ENCODE measurements around the gene THOC5.
A peak's percentile ranks its signal among the peaks of the same experiment; 100 is the strongest.
"Not testable (repeated sequence)": the region's sequence is repeated elsewhere in the genome, so short reads cannot be mapped to it uniquely, and the experiment has no call there.

THOC5 gene

DNA sequence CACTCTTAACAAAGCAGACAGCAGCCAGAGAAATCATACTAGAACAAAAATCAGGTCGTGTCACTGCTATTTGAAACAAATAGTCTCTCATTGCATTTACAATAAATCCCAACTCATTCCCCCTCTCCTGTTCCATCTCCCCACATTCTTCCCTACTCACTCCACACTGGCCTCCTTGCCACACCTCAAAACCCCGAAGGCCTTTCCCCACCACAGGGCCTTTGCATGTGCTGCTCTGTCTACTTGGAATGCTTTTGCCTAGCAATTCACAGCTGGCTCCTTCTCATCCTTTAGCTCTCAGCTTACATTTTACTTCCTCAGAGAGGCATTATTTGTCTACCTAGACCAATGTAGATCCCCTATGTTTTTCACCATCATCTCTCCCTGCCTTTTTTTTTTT lies 6.3 kb upstream of the THOC5 start:
- no peak for DNase-seq

DNA sequence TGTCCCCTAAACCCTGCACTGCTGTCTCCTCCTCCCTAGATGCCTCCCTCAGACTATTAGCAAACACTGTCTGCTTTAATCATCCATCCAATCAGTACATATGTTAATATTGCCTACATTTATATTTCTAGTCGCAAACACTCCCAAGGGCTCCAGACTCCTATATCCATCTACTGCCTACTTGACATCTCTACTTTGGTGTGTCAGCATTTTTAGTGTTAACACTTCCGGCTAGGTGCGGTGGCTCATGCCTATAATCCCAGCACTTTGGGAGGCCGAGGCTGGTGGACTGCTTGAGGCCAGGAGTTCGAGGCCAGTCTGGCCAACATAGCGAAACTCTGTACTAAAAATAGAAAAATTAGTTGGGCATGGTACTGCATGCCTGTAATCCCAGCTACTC lies 5.5 kb upstream of the THOC5 start:
- DNase-seq = no peak

DNA sequence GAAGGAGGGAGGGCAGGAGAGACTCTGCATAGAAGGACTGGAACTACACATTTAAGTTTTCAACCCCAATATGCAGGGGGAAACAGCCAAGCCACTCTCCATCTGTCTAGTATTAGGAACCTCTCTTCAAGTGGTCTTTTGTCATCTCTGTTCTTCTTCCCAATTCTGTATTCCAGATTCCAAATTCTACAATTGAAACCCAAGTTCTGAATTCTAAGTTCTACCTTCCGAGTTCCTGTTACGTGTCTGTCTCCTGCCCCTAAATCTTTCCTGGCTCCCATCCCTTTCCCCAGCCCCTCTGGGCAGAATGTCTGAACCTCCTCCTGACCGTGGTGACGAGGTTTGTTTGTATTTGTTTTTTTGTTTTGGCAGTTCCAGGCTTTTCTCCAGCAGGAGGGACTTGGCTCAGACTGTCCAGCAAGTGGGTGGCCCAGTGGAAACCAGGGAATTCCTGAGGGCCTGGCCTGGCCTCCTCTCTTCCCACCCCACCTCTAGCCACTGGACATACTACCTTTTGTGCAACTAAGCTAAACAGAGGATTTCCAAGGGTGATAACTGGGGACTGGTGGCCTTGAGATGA lies 1.6 kb upstream of the THOC5 start:
- no peak for DNase-seq

GRCh38 chr22:29552357-29552756 lies 1.2 kb downstream of the THOC5 start:
- DNase-seq = not testable (repeated sequence)

DNA sequence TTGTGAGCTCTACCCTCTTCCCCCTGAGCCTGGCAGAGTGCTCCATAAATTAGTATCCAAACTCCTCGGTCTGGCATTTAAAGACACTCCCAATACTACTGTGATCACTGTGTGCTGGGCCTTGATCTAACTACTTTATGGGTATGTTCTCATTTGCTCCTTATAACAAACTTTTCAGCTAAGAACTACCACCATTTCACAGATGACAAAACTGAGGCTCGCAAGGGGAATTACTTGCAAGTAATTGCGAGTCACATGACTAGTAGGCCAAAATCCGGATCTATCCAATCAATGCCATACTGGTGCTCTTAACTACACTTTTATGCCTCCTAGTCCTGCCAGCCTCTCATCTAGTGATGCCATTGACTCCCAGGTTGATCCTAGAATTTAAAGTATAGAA lies 3.6 kb downstream of the THOC5 start:
- no peak for DNase-seq

- not testable (repeated sequence) for DNase-seq
These were observed 8.5 kb downstream of the THOC5 start for GRCh38 chr22:29545045-29545444.

DNA sequence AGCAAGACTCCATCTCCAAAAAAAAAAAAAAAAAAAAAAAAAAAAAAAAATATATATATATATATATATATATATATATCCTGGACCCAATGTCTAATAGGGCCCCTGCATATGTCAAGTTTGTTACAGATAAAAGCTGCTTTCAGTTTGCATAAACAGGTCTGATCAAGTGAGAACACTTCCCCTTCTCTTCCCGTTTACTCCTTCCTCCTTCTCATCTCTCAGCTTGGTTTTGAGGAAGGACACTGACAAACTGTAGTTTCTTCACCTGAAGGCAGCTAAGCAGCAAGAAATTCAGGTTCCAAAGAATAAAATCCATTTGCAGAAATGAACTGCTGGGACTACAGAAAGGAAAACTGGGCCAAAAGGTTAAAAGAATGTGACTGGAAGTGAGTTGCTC lies 11.7 kb downstream of the THOC5 start:
- no peak for DNase-seq

- DNase-seq = no peak
These were observed 14.5 kb downstream of the THOC5 start for GRCh38 chr22:29539105-29539504.

GRCh38 chr22:29536411-29536810 lies 17.1 kb downstream of the THOC5 start:
- no peak for DNase-seq

- no peak for DNase-seq
These were observed 22.1 kb downstream of the THOC5 start for GRCh38 chr22:29531419-29531818.

DNA sequence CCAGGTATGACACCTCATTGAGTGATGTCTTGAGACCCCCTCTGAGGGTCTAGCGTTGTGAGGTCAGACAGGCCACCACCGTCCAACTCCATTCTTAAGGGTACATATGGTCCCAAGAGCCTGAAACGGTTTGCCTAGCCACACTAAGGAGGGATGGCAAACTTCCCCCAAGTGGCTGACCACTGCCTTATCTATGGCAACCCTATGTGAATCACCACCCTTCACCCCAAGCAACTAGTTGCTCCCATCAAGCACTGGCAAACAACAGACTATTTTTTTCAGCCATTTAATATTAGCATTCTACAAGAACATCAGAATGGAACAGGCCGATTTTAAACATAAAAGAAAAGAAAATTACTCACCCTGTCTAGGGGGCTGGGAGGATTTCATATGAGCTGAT lies 22.8 kb downstream of the THOC5 start:
- DNase-seq = no peak

DNA sequence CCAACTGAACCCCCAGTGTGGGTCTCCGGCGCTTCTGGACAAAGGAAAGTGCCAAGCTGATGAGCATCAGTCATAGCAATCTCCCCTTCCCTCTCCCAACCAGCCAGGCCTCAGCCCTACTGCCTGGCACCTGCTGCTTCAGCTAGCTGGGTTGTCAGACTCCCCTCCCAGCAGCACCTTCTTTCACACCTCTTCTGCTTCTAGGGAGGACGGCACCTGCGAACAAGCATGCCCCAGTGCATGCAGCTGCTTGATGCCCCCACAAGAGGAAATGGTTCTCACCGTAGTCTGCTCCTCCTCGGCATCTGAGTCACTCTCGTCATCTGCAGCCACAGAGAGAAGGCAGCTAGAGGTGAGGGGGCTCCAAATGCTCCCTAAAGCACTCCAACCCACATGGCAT lies 25.4 kb downstream of the THOC5 start:
- DNase-seq = no peak

DNA sequence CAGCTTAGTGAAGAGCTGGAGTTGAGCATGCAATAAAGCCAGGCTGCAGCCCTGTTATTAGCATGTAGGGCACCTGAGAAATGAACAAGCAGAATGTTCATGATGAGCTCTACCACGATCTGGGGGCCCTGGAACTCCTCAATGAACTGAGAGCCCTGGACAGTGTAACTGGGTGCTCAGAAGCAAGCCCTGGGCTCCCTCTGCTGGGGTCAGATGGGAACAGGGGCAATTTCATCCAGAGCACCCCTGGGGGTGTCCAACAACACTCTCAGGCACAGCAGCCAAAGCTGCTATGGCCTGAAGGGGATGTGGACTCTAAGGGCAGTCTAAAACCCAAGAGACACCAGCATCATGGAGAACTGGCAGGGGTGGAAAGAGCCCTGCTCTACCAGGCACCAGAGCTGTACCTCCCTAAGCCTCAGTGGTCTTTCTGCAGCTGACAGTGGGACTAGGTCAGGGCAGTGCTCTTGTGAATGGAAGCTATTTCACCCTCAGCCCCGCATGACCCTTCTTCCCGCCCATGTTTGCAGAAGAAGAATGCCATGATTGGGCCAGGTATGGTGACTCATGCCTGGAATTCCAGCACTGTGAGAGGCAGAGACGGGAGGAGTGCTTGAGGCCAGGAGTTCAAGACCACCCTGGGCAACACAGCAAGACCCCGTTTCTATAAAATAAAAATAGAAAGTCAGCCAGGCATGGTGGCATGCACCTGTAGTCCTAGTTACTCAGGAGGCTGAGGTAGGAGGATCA lies 28.9 kb downstream of the THOC5 start:
- peak in 1 of 2 experiments; percentile 59 for DNase-seq

GRCh38 chr22:29523761-29524160 lies 29.8 kb downstream of the THOC5 start:
- no peak for DNase-seq

GRCh38 chr22:29521526-29521925 lies 32.0 kb downstream of the THOC5 start:
- no peak for DNase-seq

DNA sequence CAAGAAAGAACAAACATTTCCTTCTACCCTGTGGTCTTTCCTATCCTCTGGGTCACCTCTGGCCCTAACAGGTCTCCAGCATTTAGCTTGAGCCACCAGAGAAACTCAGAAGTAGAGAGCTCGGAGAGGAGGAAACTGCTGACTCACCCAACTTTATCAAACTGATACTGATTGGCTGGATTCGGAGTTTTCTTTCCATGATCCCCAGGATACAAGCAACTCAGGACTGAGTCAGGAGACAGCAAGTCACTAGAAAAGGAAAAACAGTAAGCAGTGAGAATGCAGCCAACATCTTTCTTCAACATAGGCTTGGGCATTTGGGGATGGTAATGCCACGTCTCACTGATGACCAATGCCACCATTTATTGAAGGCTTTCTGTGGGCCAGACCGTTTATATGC lies 32.7 kb downstream of the THOC5 start:
- no peak for DNase-seq

GRCh38 chr22:29519996-29520395 lies 33.6 kb downstream of the THOC5 start:
- no peak for DNase-seq

- DNase-seq = no peak
These were observed 35.1 kb downstream of the THOC5 start for GRCh38 chr22:29518427-29518826.

DNA sequence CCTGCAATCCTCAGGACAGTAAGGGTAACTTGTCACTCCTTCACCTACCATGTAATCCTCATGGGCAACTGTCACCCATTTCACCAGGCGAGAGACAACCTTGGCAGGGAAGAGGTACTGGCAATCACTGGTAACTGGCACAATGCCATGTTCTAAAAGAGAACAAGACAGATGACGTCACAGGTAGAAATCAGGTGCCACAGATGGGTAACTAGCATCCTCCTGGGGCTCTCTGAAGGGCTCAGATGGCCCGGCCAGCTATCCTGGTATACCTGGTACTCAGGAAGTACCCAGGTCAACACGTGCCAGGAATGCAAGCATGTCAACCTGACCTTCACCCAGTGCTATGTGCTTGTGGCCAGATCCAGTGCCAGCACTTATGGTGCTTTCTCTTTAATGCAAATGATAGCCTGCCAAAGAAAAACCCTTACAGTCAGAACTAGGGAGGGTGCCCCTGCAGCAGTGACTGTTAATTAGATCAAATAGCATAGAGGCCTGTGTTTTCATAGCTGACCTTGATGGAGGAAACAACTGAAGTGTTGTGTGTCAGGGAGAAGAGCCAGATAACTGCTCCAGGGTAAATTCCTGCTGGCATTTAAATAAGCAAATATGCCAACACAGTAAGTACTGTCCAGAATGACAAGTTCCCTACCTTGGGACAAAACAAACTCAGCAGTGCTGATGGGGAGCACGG lies 36.2 kb downstream of the THOC5 start:
- DNase-seq = peak; percentile 92 to 96

- DNase-seq = no peak
These were observed 41.5 kb downstream of the THOC5 start for GRCh38 chr22:29512031-29512430.

GRCh38 chr22:29511126-29511862 lies 42.3 kb downstream of the THOC5 start:
- no peak for DNase-seq

DNA sequence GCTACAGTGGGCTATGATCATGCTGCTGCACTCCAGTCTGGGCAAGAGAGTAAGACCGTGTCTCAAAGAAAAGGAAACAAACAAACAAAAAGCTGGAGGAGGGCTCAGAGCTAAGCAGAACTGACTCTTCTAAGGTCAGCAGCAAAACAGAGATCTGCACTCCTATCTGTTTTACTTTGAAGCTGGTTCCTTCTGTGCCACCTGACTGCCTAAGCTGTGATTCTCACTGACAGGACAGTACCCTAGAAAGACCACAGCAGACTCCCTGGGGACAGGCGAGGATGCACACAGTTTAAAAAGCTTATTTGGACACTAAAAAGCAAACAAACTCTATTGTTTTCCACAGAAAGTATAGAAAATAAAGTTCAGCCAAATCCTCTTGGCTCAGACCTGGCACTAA lies 43.0 kb downstream of the THOC5 start:
- no peak for DNase-seq

DNA sequence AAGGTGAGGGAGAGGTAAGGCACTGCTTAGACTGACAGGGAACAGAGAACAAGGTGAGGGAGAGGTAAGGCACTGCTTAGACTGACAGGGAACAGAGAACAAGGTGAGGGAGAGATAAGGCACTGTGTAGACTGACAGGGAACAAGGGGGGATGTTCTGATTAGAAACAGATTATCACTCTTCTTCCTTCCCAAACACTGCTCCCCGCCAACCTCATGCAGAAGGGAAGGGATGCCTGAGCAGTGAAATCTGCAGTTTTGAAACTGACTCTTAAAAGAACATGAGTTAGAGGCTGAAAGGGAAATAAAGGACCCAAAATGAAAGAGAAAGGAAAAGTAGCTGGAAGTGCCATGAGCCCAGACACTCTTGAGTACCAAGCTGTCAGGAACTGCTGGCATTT lies 43.7 kb downstream of the THOC5 start:
- DNase-seq = no peak

DNA sequence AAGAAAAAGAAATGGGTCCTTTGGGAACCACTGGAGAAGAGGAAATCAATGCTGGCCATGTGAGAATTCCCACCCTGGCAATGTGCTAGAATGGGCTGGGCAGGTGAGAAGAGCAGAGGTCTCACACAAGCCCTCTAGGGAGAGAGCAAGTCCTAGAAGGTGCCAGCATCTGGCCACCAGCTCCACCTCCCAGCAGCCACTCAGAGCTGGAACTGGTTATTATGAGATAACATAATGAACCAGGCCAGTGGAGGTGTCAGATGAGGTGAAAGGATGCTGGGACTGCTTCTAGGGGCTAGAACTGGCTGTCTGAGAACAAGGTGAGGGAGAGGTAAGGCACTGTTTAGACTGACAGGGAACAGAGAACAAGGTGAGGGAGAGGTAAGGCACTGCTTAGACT lies 44.3 kb downstream of the THOC5 start:
- no peak for DNase-seq
